IMR-90 (cell line): Measurements from ENCODE around the gene LRG1. TPM values are rescaled to one million over a fixed set of nuclear protein-coding genes. Genes with fewer than 3 reads are reported as not detected.

Experiments
- ATAC-seq: fragments of 200-7000 bp; cut with Tn5 transposase; 2 replicates; pipeline ENCODE4 v1.9.1; 2020; ENCODE audit warnings: low read depth, mild to moderate bottlenecking, moderate library complexity
- BruUV-seq: library from RNA; stranded (reverse); fragments of 400-500 nt; replicated peaks from 2 replicates; lab custom pipeline; 2021; lab: Mats Ljungman, UMichigan
- CTCF ChIA-PET: fragments of 300-600 bp; formaldehyde crosslinking; extraction: SDS; loops from one replicate; lab custom pipeline; 2021; ENCODE audit warnings: antibody characterized with exemption; lab: Yijun Ruan, JAX
- POLR2A ChIA-PET: fragments of 300-600 bp; sonication (Branson Sonifier 250); formaldehyde crosslinking; loops from one replicate; lab custom pipeline; 2022; ENCODE audit warnings: antibody characterized with exemption; ENCODE audit not compliant: unreplicated experiment; lab: Charles Lee
- DNase-seq: peaks from one replicate; pipeline ENCODE4 v3.0.0; 2013
- H2AFZ ChIP-seq: replicated peaks from 2 replicates; pipeline ENCODE3; 2013; ENCODE audit warnings: low read length, mild to moderate bottlenecking; ENCODE audit not compliant: poor library complexity
- H2AK5ac ChIP-seq: 2 replicates; pipeline ENCODE4 v1.6.1; 2013; ENCODE audit warnings: low read depth, low read length, inconsistent platforms
- H2AK9ac ChIP-seq: replicated peaks from 2 replicates; pipeline ENCODE3; 2013; ENCODE audit warnings: mild to moderate bottlenecking, low read depth, low read length, moderate library complexity; ENCODE audit not compliant: poor library complexity
- H2BK120ac ChIP-seq: 2 replicates; pipeline ENCODE4 v1.6.1; 2013; ENCODE audit warnings: low read depth, low read length, inconsistent platforms
- H2BK15ac ChIP-seq: 3 replicates; pipeline ENCODE4 v1.6.1; 2013; ENCODE audit warnings: low read depth, low read length, inconsistent platforms
- H2BK20ac ChIP-seq: 2 replicates; pipeline ENCODE4 v1.6.1; 2013; ENCODE audit warnings: low read depth, mild to moderate bottlenecking, inconsistent platforms, low read length, moderate library complexity
- H2BK5ac ChIP-seq: 2 replicates; pipeline ENCODE4 v1.6.1; 2013; ENCODE audit warnings: mild to moderate bottlenecking, low read depth, low read length, inconsistent platforms; ENCODE audit not compliant: poor library complexity, severe bottlenecking
- H3K14ac ChIP-seq: replicated peaks from 2 replicates; pipeline ENCODE4 v1.6.1; 2013; ENCODE audit warnings: low read depth, low read length, inconsistent platforms
- H3K18ac ChIP-seq: 2 replicates; pipeline ENCODE4 v1.6.1; 2013; ENCODE audit warnings: low read depth, low read length, control low read depth
- H3K23ac ChIP-seq: 2 replicates; pipeline ENCODE4 v1.6.1; 2013; ENCODE audit warnings: low read depth, low read length, inconsistent platforms
- H3K27ac ChIP-seq: 2 replicates; pipeline ENCODE4 v1.5.1; 2013; ENCODE audit warnings: mild to moderate bottlenecking, control low read depth, low read length; ENCODE audit not compliant: insufficient read depth
- H3K27me3 ChIP-seq: 2 replicates; pipeline ENCODE4 v1.6.1; 2013; ENCODE audit warnings: low read length; ENCODE audit not compliant: control insufficient read depth, insufficient read depth
- H3K36me3 ChIP-seq: 2 replicates; pipeline ENCODE4 v1.6.1; 2013; ENCODE audit warnings: low read length, mixed read lengths; ENCODE audit not compliant: control insufficient read depth, insufficient read depth
- H3K4ac ChIP-seq: 2 replicates; pipeline ENCODE4 v1.6.1; 2013; ENCODE audit warnings: low read depth, low read length, inconsistent platforms
- H3K4me1 ChIP-seq: 2 replicates; pipeline ENCODE4 v1.6.1; 2013; ENCODE audit warnings: low read length, mixed read lengths; ENCODE audit not compliant: control insufficient read depth, insufficient read depth
- H3K4me2 ChIP-seq: 2 replicates; pipeline ENCODE4 v1.6.1; 2013; ENCODE audit warnings: low read depth, mild to moderate bottlenecking, control low read depth, low read length, moderate library complexity
- H3K4me3 ChIP-seq: 2 replicates; pipeline ENCODE4 v1.5.1; 2013; ENCODE audit warnings: low read depth, mild to moderate bottlenecking, control low read depth, low read length, moderate library complexity; ENCODE audit not compliant: insufficient read depth
- H3K56ac ChIP-seq: 2 replicates; pipeline ENCODE4 v1.6.1; 2013; ENCODE audit warnings: low read length, inconsistent platforms; ENCODE audit not compliant: insufficient read depth; ENCODE audit errors: extremely low read depth
- H3K79me1 ChIP-seq, 2 experiments: 2 replicates each; pipeline ENCODE4 v1.6.1; 2013; ENCODE audit warnings: low read length in 2 of 2, inconsistent platforms in 1 of 2, low read depth in 1 of 2
- H3K9ac ChIP-seq: 2 replicates; pipeline ENCODE4 v1.6.1; 2013; ENCODE audit warnings: low read depth, low read length, control low read depth
- H3K9me1 ChIP-seq: 2 replicates; pipeline ENCODE4 v1.6.1; 2013; ENCODE audit warnings: low read length, inconsistent platforms; ENCODE audit not compliant: insufficient read depth
- H3K9me3 ChIP-seq: 2 replicates; pipeline ENCODE4 v1.6.1; 2013; ENCODE audit warnings: low read length; ENCODE audit not compliant: control insufficient read depth, insufficient read depth
- H4K20me1 ChIP-seq: 2 replicates; pipeline ENCODE4 v1.6.1; 2013; ENCODE audit warnings: low read length, inconsistent platforms; ENCODE audit not compliant: insufficient read depth
- H4K5ac ChIP-seq: 2 replicates; pipeline ENCODE4 v1.6.1; 2013; ENCODE audit warnings: mild to moderate bottlenecking, low read depth, low read length, control low read depth
- H4K8ac ChIP-seq, 2 experiments: 2 replicates each; pipeline ENCODE4 v1.6.1; 2013; ENCODE audit warnings: low read depth in 2 of 2, low read length in 2 of 2, control low read depth in 1 of 2, inconsistent platforms in 1 of 2
- H4K91ac ChIP-seq: 2 replicates; pipeline ENCODE4 v1.6.1; 2013; ENCODE audit warnings: low read depth, low read length, inconsistent platforms; ENCODE audit not compliant: insufficient read depth
- BHLHE40 ChIP-seq: fragments of 150-350 bp; IDR thresholded peaks from 2 replicates; pipeline ENCODE4 v1.6.1; 2016; ENCODE audit warnings: mild to moderate bottlenecking, low read depth, low read length
- MAZ ChIP-seq: IDR thresholded peaks from 2 replicates; pipeline ENCODE4 v1.6.1; 2012; ENCODE audit warnings: low read depth, mild to moderate bottlenecking, low read length, improper control_type of control experiment, moderate library complexity, borderline replicate concordance
- RCOR1 ChIP-seq: IDR thresholded peaks from 2 replicates; pipeline ENCODE4 v1.6.1; 2012; ENCODE audit warnings: mild to moderate bottlenecking, low read length, improper control_type of control experiment; ENCODE audit not compliant: insufficient replicate concordance
- RFX5 ChIP-seq: IDR thresholded peaks from 2 replicates; pipeline ENCODE4 v1.8.0; 2012; ENCODE audit warnings: low read depth, mild to moderate bottlenecking, low read length, moderate library complexity
- WGBS, 2 experiments: methylation state at CpG; one replicate each; pipeline versions ENCODE4 v1.1.5 to v1.1.7; 2013; ENCODE audit warnings: missing lambda C conversion rate in 2 of 2; ENCODE audit not compliant: insufficient read length in 1 of 2; ENCODE audit errors: extremely low coverage in 2 of 2; 5-methylcytosine and 5-hydroxymethylcytosine counted together
- dilution Hi-C: fragments of 300-500 bp; cut with HindIII; formaldehyde crosslinking; loops from one replicate; pipeline ENCODE4 v1.14.3; 2018; ENCODE audit warnings: low sequenced_read_pairs; ENCODE audit not compliant: unreplicated experiment
- in situ Hi-C: fragments of 300-500 bp; cut with MboI; formaldehyde crosslinking; loops from 3 replicates; pipeline ENCODE4 v1.14.3; 2019; ENCODE audit warnings: low sequenced_read_pairs, inconsistent platforms, mixed read lengths
- intact Hi-C: fragments of 100-400 bp; cut with micrococcal nuclease; formaldehyde crosslinking; loops from 2 replicates; pipeline ENCODE4 v1.10.0; 2022
- polyA plus RNA-seq, 3 experiments: library from polyadenylated mRNA; depleted of rRNA; stranded (reverse); fragments of >200 nt; gene quantifications; 2 replicates each; pipeline ENCODE4 v1.2.3, GENCODE V29; 2012; ENCODE audit warnings: low replicate concordance in 1 of 3
- total RNA-seq: library from RNA; depleted of rRNA; stranded (reverse); fragments of >200 nt; gene quantifications from 2 replicates; pipeline ENCODE4 v1.2.3, GENCODE V29; 2012
- TF ChIP-seq, protein P1 (sequence below): conservative IDR thresholded peaks from 2 replicates; pipeline ENCODE4 v1.5.1; 2012; ENCODE audit warnings: mild to moderate bottlenecking, low read depth, low read length, improper control_type of control experiment

The LRG1 gene
- total and polyA plus RNA-seq, 2 of the 4 experiments (the other 2 are of a cell fraction), result not detected

DNA sequence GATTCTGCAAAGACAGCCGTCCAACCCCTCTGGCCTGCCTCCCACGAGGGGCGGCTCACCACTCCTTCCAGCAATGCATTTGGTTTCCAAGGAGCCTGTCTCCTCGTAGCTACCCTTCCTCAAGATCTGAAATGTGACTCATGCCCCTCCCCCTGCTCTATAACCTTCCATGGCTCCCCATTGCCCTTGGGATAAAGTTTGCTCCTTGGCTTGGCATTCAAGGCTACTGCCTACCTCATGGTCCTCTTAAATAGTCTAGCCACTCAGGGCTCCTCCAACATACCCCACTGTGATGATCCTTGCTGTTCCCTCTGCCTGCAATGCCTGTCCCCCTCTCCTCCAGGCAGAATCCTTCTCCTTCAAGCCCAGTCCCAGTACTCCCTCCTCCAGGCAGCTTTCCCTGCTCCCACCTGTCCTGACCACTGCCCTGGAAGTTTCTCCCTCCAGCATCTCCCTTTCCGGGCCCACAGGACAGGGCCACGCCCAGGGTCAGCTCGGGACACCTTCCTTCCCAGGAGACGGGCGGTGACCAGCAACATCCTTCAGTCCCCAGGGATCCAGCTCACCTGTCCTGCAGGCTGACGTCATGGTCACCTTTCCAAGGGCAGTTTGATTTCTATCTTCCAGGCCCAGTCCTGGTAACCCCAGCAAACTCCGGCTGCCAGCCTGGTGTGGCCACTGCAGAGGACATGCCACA is 38.9 kb upstream of the LRG1 start:
- peaks cover 33% of the 10 kb centered on the region for H3K27me3 ChIP-seq
- no peak overlapping the region for H4K5ac ChIP-seq
- no peak overlapping the region for H3K18ac ChIP-seq
- CTCF ChIA-PET, result interaction anchor here (0.6 to 0.9 kb wide), 2 partner anchors 12 to 20 kb away, joined by 3 read pairs; no protein-coding TSS in a partner anchor
- H3K79me1 ChIP-seq, result no peaks in the 10 kb centered on the region
- H2BK15ac ChIP-seq, result no peak overlapping the region
- no peak overlapping the region for H3K56ac ChIP-seq
- TF ChIP-seq, protein P1, sequence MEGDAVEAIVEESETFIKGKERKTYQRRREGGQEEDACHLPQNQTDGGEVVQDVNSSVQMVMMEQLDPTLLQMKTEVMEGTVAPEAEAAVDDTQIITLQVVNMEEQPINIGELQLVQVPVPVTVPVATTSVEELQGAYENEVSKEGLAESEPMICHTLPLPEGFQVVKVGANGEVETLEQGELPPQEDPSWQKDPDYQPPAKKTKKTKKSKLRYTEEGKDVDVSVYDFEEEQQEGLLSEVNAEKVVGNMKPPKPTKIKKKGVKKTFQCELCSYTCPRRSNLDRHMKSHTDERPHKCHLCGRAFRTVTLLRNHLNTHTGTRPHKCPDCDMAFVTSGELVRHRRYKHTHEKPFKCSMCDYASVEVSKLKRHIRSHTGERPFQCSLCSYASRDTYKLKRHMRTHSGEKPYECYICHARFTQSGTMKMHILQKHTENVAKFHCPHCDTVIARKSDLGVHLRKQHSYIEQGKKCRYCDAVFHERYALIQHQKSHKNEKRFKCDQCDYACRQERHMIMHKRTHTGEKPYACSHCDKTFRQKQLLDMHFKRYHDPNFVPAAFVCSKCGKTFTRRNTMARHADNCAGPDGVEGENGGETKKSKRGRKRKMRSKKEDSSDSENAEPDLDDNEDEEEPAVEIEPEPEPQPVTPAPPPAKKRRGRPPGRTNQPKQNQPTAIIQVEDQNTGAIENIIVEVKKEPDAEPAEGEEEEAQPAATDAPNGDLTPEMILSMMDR, result no peak
- TF ChIP-seq RFX5 (no peak), MAZ (no peak), BHLHE40 (no peak), RCOR1 (no peak)
- intact Hi-C loops (no loop called here), in situ Hi-C loops (loop anchor here (5.0 kb wide), 1 partner anchor 59 kb away; the partner anchor contains the start of gene TNFAIP8L1), dilution Hi-C loops (no loop called here)
- no peaks in the 10 kb centered on the region; the same call in 1 of the 2 replicates for H4K20me1 ChIP-seq
- no peak overlapping the region for H3K4ac ChIP-seq
- POLR2A ChIA-PET, result no interaction called here
- no peaks in the 10 kb centered on the region for H3K9me3 ChIP-seq
- peaks cover 5% of the 10 kb centered on the region; the same call in 1 of the 2 replicates for H3K9me1 ChIP-seq
- no peak overlapping the region for H2BK5ac ChIP-seq
- H3K4me2 ChIP-seq, result no peak overlapping the region
- H3K27ac ChIP-seq, result no peak overlapping the region
- H2BK120ac ChIP-seq, result no peak overlapping the region
- peaks cover 9% of the 10 kb centered on the region for H3K4me1 ChIP-seq
- DNase-seq (no peak), ATAC-seq (no peak)
- H2AK9ac ChIP-seq, result no peak overlapping the region
- no peak overlapping the region for H4K8ac ChIP-seq
- 64% methylated on average over 9 of the region's 11 CpGs; no CpG with 5 or more reads in 1 of the 2 experiments for WGBS, 2 experiments
- H2AFZ ChIP-seq, result no peak overlapping the region
- H3K14ac ChIP-seq, result no peak overlapping the region
- H4K91ac ChIP-seq, result no peak overlapping the region
- H3K23ac ChIP-seq, result no peak overlapping the region
- H3K4me3 ChIP-seq, result no peak overlapping the region
- H2BK20ac ChIP-seq, result no peak overlapping the region
- no peaks in the 10 kb centered on the region for H3K36me3 ChIP-seq
- no TSS peak for BruUV-seq
- H3K9ac ChIP-seq, result no peak overlapping the region
- H2AK5ac ChIP-seq, result no peak overlapping the region
